NCI-H1436 (cell line): Measurements from ENCODE around the gene ASMTL.

ENCODE experiments used
- DNase-seq: peaks from one replicate; lab custom pipeline; 2025; lab: John Stamatoyannopoulos, UW

ASMTL gene

GRCh38 chrX:1403228-1403627 is 49.5 kb downstream of the ASMTL start:
- no peak for DNase-seq

- DNase-seq: no peak
Observed at GRCh38 chrX:1401611-1402430, 50.9 kb downstream of the ASMTL start.

- DNase-seq: no peak
Observed at GRCh38 chrX:1400742-1401471, 51.8 kb downstream of the ASMTL start.

GRCh38 chrX:1400049-1400448 is 52.7 kb downstream of the ASMTL start:
- no peak for DNase-seq

GRCh38 chrX:1398431-1399340 is 54.0 kb downstream of the ASMTL start:
- no peak for DNase-seq

- DNase-seq: no peak
Observed at GRCh38 chrX:1397441-1398270, 55.1 kb downstream of the ASMTL start.

- DNase-seq: no peak
Observed at GRCh38 chrX:1397001-1397400, 55.7 kb downstream of the ASMTL start.

- DNase-seq: no peak
Observed at GRCh38 chrX:1395646-1396216, 57.0 kb downstream of the ASMTL start.

GRCh38 chrX:1394731-1395501 is 57.8 kb downstream of the ASMTL start:
- no peak for DNase-seq

- no peak for DNase-seq
Observed at GRCh38 chrX:1393871-1394615, 58.7 kb downstream of the ASMTL start.

GRCh38 chrX:1392376-1393068 is 60.2 kb downstream of the ASMTL start:
- no peak for DNase-seq

GRCh38 chrX:1391707-1392375 is 60.9 kb downstream of the ASMTL start, which contains the start of gene SLC25A6:
Gene SLC25A6, minus strand, starts transcription at chrX:1392113. Its CDS starts 104 bp downstream, at chrX:1392009.
- DNase-seq: no peak

GRCh38 chrX:1391370-1391706 is 61.4 kb downstream of the ASMTL start:
- DNase-seq: no peak

- no peak for DNase-seq
Observed at GRCh38 chrX:1390621-1391369, 61.9 kb downstream of the ASMTL start.

- no peak for DNase-seq
Observed at GRCh38 chrX:1389993-1390285, 62.8 kb downstream of the ASMTL start.

- DNase-seq: no peak
Observed at GRCh38 chrX:1389181-1389992, 63.3 kb downstream of the ASMTL start.

- no peak for DNase-seq
Observed at GRCh38 chrX:1388651-1389050, 64.1 kb downstream of the ASMTL start.
